Liver (tissue), 9 donors: ENCODE measurements around the gene PCSK6. TPM values are rescaled to one million over a fixed set of nuclear protein-coding genes. Genes with fewer than 3 reads are reported as not detected.
A peak's percentile ranks its signal among the peaks of the same experiment; 100 is the strongest.

Source experiments
- DNase-seq: peaks from one replicate; pipeline ENCODE4 v3.0.0-alpha.2; 2017; ENCODE audit warnings: low spot score
- H3K27ac ChIP-seq, 2 donors: one replicate each; pipeline ENCODE4 v1.7.0; 2013; ENCODE audit warnings: inconsistent platforms in 2 of 2, low read length in 2 of 2, control low read depth in 1 of 2, low read depth in 1 of 2, mild to moderate bottlenecking in 1 of 2
- H3K27me3 ChIP-seq, 4 donors: one replicate each; pipeline versions ENCODE4 v1.6.1 to v1.7.0; 2013; ENCODE audit warnings: low read length in 3 of 4, inconsistent platforms in 1 of 4, mild to moderate bottlenecking in 1 of 4, moderate library complexity in 1 of 4; ENCODE audit not compliant: control insufficient read depth in 4 of 4, insufficient read depth in 4 of 4
- H3K36me3 ChIP-seq, 4 donors: one replicate each; pipeline versions ENCODE4 v1.6.1 to v1.7.0; 2013; ENCODE audit warnings: low read length in 3 of 4, mild to moderate bottlenecking in 3 of 4, low read depth in 1 of 4, moderate library complexity in 1 of 4; ENCODE audit not compliant: control insufficient read depth in 4 of 4, insufficient read depth in 3 of 4
- H3K4me1 ChIP-seq, 4 donors: one replicate each; pipeline versions ENCODE4 v1.6.1 to v1.7.0; 2013; ENCODE audit warnings: low read length in 3 of 4, mild to moderate bottlenecking in 3 of 4, moderate library complexity in 1 of 4; ENCODE audit not compliant: control insufficient read depth in 4 of 4, insufficient read depth in 4 of 4
- H3K4me3 ChIP-seq, 3 donors: one replicate each; pipeline versions ENCODE4 v1.6.1 to v1.7.0; 2013; ENCODE audit warnings: low read length in 3 of 3, control low read depth in 1 of 3, low read depth in 1 of 3, mild to moderate bottlenecking in 1 of 3
- H3K9ac ChIP-seq, 2 donors: one replicate each; pipeline ENCODE4 v1.7.0; 2013; ENCODE audit warnings: low read length in 2 of 2, mild to moderate bottlenecking in 2 of 2, moderate library complexity in 2 of 2, control low read depth in 1 of 2, low read depth in 1 of 2
- H3K9me3 ChIP-seq, 4 donors: one replicate each; pipeline versions ENCODE4 v1.6.1 to v1.7.0; 2013; ENCODE audit warnings: low read length in 3 of 4; ENCODE audit not compliant: control insufficient read depth in 4 of 4
- ATF3 ChIP-seq: IDR thresholded peaks from 2 replicates; pipeline ENCODE4 v1.6.1; 2016; ENCODE audit warnings: antibody characterized with exemption
- CTCF ChIP-seq: fragments of 150-350 bp; IDR thresholded peaks from 2 replicates; pipeline ENCODE4 v1.5.1; 2017; ENCODE audit warnings: improper control_type of control experiment, low read depth, low read length; ENCODE audit not compliant: missing input control
- EGR1 ChIP-seq, 2 donors: IDR thresholded peaks; 2 replicates each; pipeline ENCODE4 v1.6.1; 2016 to 2018; ENCODE audit warnings: antibody characterized with exemption in 2 of 2, low read depth in 2 of 2
- FOXA1 ChIP-seq: IDR thresholded peaks from 2 replicates; pipeline ENCODE4 v1.6.1; 2016; ENCODE audit warnings: antibody characterized with exemption
- FOXA2 ChIP-seq: IDR thresholded peaks from 2 replicates; pipeline ENCODE4 v1.6.1; 2016; ENCODE audit warnings: antibody characterized with exemption
- GABPA ChIP-seq, 2 donors: IDR thresholded peaks in 1 of 2; conservative IDR thresholded peaks in 1 of 2; 2 replicates each; pipeline ENCODE4 v1.6.1; 2016; ENCODE audit warnings: antibody characterized with exemption in 2 of 2, mild to moderate bottlenecking in 1 of 2, moderate library complexity in 1 of 2
- HNF4A ChIP-seq, 2 donors: conservative IDR thresholded peaks; 2 replicates each; pipeline ENCODE4 v1.6.1; 2016; ENCODE audit warnings: antibody characterized with exemption in 2 of 2, mild to moderate bottlenecking in 2 of 2
- HNF4G ChIP-seq: IDR thresholded peaks from 2 replicates; pipeline ENCODE4 v1.6.1; 2016; ENCODE audit warnings: antibody characterized with exemption
- JUND ChIP-seq, 2 donors: IDR thresholded peaks; 2 replicates each; pipeline ENCODE4 v1.6.1; 2016; ENCODE audit warnings: antibody characterized with exemption in 2 of 2
- MAX ChIP-seq: IDR thresholded peaks from 2 replicates; pipeline ENCODE4 v1.6.1; 2016; ENCODE audit warnings: antibody characterized with exemption
- NR2F2 ChIP-seq: IDR thresholded peaks from 2 replicates; pipeline ENCODE4 v1.6.1; 2016; ENCODE audit warnings: antibody characterized with exemption
- RAD21 ChIP-seq, 2 donors: IDR thresholded peaks; 2 replicates each; pipeline ENCODE4 v1.6.1; 2016; ENCODE audit warnings: antibody characterized with exemption in 2 of 2, mild to moderate bottlenecking in 2 of 2
- RXRA ChIP-seq, 2 donors: IDR thresholded peaks; 2 replicates each; pipeline ENCODE4 v1.6.1; 2017 to 2018; ENCODE audit warnings: antibody characterized with exemption in 2 of 2, mild to moderate bottlenecking in 1 of 2
- SP1 ChIP-seq: IDR thresholded peaks from 2 replicates; pipeline ENCODE4 v1.6.1; 2018; ENCODE audit warnings: antibody characterized with exemption, mild to moderate bottlenecking
- TAF1 ChIP-seq: conservative IDR thresholded peaks from 2 replicates; pipeline ENCODE4 v1.6.1; 2016; ENCODE audit warnings: antibody characterized with exemption, mild to moderate bottlenecking
- YY1 ChIP-seq: IDR thresholded peaks from 2 replicates; pipeline ENCODE4 v1.6.1; 2016; ENCODE audit warnings: antibody characterized with exemption, mild to moderate bottlenecking
- WGBS: extraction: QIAGEN DNeasy Blood & Tissue Kit; methylation state at CpG from one replicate; pipeline ENCODE4 v1.1.7; 2013; 5-methylcytosine and 5-hydroxymethylcytosine counted together
- polyA plus RNA-seq, 2 donors: library from polyadenylated mRNA; stranded (reverse) in 1 of 2; unstranded in 1 of 2; fragments of 200-250 nt in 1 of 2; fragments of >200 nt in 1 of 2; fragmentation: Nextera tagmentation in 1 of 2; extraction: Ambion mirVana in 1 of 2; gene quantifications; one replicate each; pipeline versions ENCODE4 v1.2.1 to v1.2.3, GENCODE V29; 2013 to 2015
- total RNA-seq, 2 donors: library from RNA; depleted of rRNA; stranded (reverse); fragments of >200 nt; gene quantifications; one replicate each; pipeline ENCODE4 v1.2.3, GENCODE V29; 2014
- TF ChIP-seq, protein P1 (sequence below): IDR thresholded peaks from 2 replicates; pipeline ENCODE4 v1.6.1; 2016; ENCODE audit warnings: antibody characterized with exemption, mild to moderate bottlenecking
- TF ChIP-seq, protein P2 (sequence below): IDR thresholded peaks from 2 replicates; pipeline ENCODE4 v1.6.1; 2016; ENCODE audit warnings: antibody characterized with exemption
- donor health status: healthy.
- donor health status: healthy.
- donor health status: healthy.
- donor health status: healthy.
- donor health status: healthy.

The PCSK6 gene
- total and polyA plus RNA-seq, 4 donors: 94.8 to 398 (median 168) TPM

- TF ChIP-seq RXRA (IDR thresholded peaks at IDR 0.05) (no peak), FOXA2 (no peak), NR2F2 (no peak), EGR1 (IDR thresholded peaks at IDR 0.05; ENCODE audit: low read depth in 2 of 2) (no peak), YY1 (no peak), HNF4A (conservative IDR thresholded peaks at IDR 0.05) (peak in 1 of 2 donors; percentile 31)
- peak overlapping the region; percentile 96 for H3K27ac ChIP-seq
- peak overlapping the region in 1 of 3 donors; percentile 14 for H3K4me3 ChIP-seq
- peak overlapping the region; percentile 59 to 91 for H3K9ac ChIP-seq
- no peaks in the 10 kb centered on the region for H3K27me3 ChIP-seq
- peaks cover 14 to 66% (median 49%) of the 10 kb centered on the region in 4 donors for H3K4me1 ChIP-seq
- H3K36me3 ChIP-seq: peaks cover 0 to 8% (median 5%) of the 10 kb centered on the region in 4 donors
- DNase-seq: no peak
- H3K9me3 ChIP-seq: no peaks in the 10 kb centered on the region
- WGBS: 31% methylated on average over 7 of the region's 7 CpGs
Measured at GRCh38 chr15:101439920-101440319, 49.6 kb downstream of the PCSK6 start.

DNA sequence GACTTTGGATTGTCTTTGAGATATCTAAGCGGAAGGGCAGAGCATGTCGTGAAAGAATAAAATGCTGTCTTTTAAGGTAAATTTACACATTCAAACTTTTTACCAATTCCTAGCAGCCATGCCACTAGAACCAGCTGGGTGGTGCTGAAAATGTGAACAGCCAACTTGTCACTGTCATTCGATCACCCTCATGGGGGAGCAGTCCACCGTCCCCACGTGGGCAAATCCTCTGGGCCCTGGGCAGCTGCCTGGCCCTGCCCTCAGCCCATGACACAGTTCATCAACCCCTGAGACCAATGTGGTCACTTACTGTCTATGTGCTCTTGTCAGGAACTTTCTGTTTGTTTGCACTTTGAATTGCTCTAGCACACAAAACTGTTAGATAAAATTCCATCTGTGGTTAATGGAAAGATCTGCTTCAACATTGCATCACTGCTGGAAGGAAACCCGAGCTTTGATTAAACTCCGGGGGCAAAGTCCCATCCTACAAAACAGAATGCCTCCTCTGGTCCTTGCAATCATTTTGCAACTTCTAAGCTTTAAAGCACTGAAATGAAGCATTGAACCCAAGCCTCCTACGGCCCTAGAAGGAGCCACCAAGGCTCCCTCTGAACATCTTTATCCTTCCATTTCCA, 50.1 kb downstream of the PCSK6 start:
- WGBS: 30% methylated on average over 8 of the region's 8 CpGs
- DNase-seq: peak; percentile 59
- H3K4me3 ChIP-seq: no peak overlapping the region
- peak overlapping the region; percentile 80 to 91 for H3K9ac ChIP-seq
- H3K27ac ChIP-seq: peak overlapping the region; percentile 96
- peaks cover 14 to 61% (median 47%) of the 10 kb centered on the region in 4 donors for H3K4me1 ChIP-seq
- H3K9me3 ChIP-seq: no peaks in the 10 kb centered on the region
- peak; percentile 88 for TF ChIP-seq YY1
- peak; percentile 98 for TF ChIP-seq HNF4G
- no peak for TF ChIP-seq CTCF
- TF ChIP-seq RAD21 (IDR thresholded peaks at IDR 0.05): peak; percentile 75 to 77
- TF ChIP-seq, protein P1, sequence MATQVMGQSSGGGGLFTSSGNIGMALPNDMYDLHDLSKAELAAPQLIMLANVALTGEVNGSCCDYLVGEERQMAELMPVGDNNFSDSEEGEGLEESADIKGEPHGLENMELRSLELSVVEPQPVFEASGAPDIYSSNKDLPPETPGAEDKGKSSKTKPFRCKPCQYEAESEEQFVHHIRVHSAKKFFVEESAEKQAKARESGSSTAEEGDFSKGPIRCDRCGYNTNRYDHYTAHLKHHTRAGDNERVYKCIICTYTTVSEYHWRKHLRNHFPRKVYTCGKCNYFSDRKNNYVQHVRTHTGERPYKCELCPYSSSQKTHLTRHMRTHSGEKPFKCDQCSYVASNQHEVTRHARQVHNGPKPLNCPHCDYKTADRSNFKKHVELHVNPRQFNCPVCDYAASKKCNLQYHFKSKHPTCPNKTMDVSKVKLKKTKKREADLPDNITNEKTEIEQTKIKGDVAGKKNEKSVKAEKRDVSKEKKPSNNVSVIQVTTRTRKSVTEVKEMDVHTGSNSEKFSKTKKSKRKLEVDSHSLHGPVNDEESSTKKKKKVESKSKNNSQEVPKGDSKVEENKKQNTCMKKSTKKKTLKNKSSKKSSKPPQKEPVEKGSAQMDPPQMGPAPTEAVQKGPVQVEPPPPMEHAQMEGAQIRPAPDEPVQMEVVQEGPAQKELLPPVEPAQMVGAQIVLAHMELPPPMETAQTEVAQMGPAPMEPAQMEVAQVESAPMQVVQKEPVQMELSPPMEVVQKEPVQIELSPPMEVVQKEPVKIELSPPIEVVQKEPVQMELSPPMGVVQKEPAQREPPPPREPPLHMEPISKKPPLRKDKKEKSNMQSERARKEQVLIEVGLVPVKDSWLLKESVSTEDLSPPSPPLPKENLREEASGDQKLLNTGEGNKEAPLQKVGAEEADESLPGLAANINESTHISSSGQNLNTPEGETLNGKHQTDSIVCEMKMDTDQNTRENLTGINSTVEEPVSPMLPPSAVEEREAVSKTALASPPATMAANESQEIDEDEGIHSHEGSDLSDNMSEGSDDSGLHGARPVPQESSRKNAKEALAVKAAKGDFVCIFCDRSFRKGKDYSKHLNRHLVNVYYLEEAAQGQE: peak; percentile 94
- peak; percentile 63 for TF ChIP-seq NR2F2
- TF ChIP-seq FOXA2: peak; percentile 89
- TF ChIP-seq JUND (IDR thresholded peaks at IDR 0.05): peak; percentile 94 to 98
- TF ChIP-seq FOXA1: peak; percentile 91
- TF ChIP-seq ATF3: peak; percentile 98
- TF ChIP-seq MAX: peak; percentile 92
- TF ChIP-seq EGR1 (IDR thresholded peaks at IDR 0.05; ENCODE audit: low read depth in 2 of 2): peak; percentile 87 to 97
- peak in 1 of 2 donors; percentile 65 for TF ChIP-seq GABPA (IDR thresholded peaks at IDR 0.05 in 1 of 2, conservative IDR thresholded peaks at IDR 0.05 in 1 of 2)
- TF ChIP-seq HNF4A (conservative IDR thresholded peaks at IDR 0.05): peak; percentile 99
- peak; percentile 99 for TF ChIP-seq RXRA (IDR thresholded peaks at IDR 0.05)
- TF ChIP-seq SP1: peak; percentile 100
- TF ChIP-seq, protein P2, sequence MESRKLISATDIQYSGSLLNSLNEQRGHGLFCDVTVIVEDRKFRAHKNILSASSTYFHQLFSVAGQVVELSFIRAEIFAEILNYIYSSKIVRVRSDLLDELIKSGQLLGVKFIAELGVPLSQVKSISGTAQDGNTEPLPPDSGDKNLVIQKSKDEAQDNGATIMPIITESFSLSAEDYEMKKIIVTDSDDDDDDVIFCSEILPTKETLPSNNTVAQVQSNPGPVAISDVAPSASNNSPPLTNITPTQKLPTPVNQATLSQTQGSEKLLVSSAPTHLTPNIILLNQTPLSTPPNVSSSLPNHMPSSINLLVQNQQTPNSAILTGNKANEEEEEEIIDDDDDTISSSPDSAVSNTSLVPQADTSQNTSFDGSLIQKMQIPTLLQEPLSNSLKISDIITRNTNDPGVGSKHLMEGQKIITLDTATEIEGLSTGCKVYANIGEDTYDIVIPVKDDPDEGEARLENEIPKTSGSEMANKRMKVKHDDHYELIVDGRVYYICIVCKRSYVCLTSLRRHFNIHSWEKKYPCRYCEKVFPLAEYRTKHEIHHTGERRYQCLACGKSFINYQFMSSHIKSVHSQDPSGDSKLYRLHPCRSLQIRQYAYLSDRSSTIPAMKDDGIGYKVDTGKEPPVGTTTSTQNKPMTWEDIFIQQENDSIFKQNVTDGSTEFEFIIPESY: peak; percentile 97
- peak; percentile 64 for TF ChIP-seq TAF1
- H3K27me3 ChIP-seq: no peaks in the 10 kb centered on the region
- H3K36me3 ChIP-seq: peaks cover 0 to 13% (median 7%) of the 10 kb centered on the region in 4 donors
